ENCODE results near the gene NSMCE1.
A peak's percentile ranks its signal among the peaks of the same experiment; 100 is the strongest.
"Not testable (repeated sequence)": the region's sequence is repeated elsewhere in the genome, so short reads cannot be mapped to it uniquely, and the experiment has no call there.

Gene NSMCE1

DNA sequence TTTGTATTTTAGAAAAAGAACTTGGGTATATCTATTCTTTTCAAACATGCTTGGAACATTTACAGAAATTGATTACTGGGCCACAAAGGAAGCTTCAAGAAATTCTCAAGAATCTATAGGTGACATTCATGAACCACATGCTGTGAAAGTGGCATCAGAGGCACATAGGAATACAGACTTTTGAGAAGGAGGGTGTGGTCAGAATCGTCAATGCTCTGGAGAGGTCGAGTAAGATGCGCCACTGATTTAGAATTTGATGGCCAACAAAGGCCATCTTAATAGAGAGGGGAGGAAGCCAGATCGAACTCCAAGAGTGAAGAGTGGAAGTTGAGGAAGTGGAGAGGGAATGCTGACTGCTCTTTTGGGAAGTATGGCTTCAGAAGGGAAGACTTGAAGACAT is 3.5 kb upstream of the NSMCE1 start:
- no peak for DNase-seq

DNA sequence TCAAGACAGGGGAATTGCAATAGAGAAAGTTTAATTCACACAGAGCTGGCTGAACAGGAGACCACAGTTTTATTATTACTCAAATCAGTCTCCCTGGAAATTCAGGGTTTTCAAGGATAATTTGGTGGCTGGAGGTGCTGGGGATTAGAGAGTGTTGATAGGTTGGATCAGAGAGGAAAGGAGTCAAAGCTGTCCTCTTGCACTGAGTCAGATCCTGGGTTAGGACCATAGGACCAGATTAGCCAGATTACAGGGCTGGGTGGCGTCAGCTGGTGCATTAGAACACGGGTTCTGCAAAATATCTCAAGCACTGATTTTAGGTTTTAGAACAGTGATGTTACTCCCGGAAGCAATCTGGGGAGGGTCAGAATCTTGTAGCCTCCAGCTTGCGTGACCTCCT is 1.8 kb upstream of the NSMCE1 start:
- no peak for DNase-seq

DNA sequence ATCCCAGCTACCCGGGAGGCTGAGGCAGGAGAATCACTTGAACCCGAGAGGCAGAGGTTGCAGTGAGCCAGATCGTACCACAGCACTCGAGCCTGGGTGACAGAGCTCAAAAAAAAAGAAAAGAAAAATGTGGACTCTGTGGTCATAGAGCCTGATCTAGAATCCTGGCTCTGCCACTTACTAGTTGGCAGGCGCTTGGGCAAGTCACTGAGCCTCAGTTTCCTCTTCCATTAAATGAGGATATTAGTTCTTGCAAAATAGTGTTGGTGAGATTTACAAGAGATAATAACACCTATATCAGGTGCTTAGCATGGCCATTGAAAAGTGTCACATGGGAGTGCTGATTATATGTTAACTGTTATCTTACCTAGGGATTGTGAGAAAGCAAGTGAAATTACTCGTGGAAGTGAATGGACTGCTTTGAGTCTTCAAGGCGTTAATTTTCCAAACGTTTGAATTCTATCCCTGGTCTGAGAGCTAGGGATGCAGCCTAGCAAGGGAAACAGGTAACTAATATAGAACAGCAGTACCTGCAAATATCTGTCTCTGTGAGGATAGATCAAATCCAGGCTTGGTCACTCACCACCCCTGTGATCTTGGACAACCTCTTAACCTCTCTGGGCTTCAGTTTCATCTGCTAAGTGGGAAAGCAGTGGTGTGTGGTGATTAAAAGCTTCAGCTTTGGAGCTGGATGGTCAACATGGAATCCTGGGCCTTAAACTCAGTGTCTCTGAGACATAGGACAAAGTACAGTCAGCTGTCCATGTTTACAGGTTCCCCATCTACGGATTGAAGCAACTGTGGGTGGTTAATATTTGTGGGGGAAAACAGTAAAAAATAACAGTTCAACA is 953 bp upstream of the NSMCE1 start:
- DNase-seq = no peak

DNA sequence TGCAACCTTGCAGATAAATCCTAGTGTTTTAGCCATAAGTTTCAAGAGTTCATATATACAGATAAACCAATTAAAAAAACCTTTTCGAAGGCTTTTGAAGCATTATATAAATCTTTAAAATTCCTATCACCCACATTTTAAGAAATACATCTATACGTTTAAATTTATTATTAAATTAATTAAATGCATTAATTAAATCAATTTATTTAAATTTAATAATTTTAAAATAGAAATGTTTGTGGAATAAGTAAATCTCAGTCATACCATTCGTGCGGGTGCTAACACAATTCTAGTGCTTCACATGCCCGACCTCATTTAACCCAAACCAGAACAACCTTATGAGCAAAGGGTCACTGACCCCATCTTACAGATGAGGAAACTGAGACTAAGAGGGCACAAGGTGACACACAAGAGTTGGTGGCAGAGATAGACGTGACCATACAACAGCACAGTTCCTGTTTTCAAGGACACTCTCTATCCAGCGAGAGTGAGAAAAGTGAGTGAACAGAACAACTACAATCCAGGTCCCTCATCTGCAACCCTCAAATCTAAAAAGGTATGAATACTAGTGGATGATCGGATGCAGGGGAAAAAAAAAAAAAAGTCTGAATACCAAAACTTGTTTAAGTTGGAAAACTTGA is 1.4 kb downstream of the NSMCE1 start:
- DNase-seq = peak; percentile 42 to 43

DNA sequence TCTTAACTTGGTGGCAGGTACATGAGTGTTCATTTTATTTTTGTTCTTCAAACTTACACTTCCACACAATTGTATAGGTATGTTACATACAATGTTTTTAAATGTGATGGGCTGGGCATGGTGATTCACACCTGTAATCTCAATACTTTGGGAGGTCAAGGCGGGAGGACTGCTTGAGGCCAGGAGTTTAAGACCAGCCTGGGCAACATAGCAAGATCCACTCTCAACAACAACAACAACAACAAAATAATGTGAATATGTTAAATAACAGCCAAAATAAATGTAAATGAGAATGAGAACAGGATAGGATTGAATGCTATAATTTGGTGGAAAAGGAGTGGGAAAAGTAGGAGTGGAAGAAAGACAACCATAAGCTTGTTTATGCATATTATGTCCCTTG is 2.6 kb downstream of the NSMCE1 start:
- no peak for DNase-seq

DNA sequence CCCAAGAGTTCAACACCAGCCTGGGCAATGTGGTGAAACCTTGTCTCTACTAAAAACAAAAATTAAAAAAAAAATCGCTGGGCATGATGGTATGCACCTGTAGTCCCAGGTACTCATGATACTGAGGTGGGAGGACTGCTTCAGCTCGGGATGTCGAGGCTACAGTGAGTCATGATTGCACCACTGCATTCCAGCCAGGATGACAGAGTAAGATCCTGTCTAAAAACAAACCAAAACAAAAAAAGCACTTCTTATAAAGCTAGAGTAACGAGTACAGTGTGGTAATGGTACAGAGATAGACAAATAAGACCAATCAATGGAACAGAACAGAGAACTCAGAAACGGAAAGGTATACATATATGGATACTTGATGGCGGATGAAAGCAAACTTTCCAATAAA is 4.4 kb downstream of the NSMCE1 start:
- DNase-seq = peak in 1 of 2 donors; percentile 57

DNA sequence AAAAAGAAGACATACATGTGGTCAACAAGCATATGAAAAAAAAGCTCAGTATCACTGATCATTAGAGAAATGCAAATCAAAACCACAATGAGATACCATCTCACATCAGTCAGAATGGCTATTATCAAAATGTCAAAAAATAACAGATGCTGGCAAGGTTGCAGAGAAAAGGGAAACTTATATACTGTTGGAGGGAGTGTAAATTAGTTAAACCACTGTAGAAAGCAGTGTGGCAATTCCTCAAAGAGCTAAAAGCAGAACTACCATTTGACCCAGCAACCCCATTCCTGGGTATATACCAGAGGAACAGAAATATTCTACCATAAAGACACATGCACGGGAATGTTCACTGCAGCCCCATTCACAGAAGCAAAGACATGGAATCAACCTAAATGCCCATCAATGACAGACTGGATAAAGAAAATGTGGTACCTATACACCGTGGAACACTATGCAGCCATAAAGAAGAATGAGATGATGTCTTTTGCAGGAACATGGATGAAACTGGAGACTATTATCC is 5.6 kb downstream of the NSMCE1 start:
- DNase-seq = peak; percentile 62 to 77

DNA sequence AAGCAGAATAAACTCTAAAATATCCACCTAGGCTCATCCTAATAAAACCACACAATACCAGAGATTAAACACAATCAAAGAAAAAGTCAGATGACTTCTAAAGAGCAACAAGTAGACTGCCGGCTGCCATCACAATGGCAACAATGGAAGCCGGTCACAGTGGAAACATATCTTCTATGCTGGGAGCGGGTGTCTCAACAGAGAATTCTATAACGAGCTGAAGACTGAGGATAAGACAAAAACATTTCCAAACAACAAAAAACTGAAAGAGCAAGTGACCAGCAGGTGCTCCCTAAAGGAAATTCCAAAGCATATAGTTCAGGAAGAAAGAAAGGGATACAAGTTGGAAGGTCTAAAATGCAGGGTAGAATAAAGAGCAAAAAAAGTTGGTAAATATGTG is 8.9 kb downstream of the NSMCE1 start:
- DNase-seq = no peak

DNA sequence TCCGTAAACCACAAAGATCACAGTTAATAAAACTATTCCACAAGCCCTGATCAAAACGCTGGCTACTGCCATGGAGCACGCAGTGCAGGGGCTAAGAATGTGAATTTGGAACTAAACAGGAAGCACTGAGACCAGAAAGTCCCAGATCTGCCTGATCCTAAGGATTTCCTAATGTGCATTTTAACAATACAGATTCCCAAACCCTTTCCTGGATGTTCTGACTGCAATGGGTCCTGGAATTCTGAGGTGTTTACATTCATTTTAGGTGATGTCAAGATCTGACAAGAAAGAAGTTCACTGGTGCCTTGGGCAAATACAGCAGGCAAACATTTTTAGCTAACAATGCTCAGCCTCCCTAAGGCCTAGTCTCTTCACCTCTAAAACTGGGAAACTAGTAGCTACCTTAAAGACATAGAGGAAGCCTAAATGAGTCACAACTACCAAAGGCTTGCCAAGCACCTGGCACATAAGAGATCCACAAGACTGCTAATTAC is 10.3 kb downstream of the NSMCE1 start:
- no peak for DNase-seq

DNA sequence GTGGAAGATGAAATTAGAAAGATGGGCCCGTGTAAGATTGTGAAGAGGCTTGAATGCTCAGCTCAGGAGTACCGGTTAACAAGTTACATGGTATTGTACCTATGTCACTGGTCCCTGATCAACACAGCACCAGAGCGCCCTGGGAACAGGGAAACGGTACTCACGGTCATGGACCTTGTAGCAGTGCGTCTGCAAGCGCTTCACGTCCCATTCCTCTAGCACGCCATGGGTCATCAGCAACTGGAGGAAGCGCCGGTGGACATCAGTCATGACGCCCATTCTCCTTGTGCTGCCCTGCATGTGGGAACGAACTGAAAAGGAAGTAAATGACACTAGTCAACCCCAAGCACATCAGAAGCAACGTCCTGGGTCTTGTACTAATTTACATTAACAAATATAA is 11.3 kb downstream of the NSMCE1 start:
- DNase-seq = no peak

DNA sequence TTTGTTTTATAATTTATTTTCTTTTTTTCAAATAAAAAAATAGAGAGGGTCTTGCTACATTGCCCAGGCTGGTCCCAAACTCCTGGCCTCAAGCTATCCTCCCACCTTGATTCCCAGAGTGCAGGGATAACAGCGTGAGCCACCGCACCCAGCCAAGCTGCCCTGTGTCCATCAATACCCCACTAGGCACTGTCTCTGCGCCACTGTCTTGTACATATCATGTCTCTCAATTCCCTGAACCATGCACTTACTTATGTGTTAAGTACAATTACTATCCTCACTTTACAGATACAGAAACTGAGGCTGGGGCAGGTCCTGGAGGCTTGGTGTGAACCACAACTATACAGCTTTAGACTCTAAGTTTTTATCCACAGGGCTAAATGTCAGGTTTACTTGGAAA is 11.7 kb downstream of the NSMCE1 start:
- no peak for DNase-seq

DNA sequence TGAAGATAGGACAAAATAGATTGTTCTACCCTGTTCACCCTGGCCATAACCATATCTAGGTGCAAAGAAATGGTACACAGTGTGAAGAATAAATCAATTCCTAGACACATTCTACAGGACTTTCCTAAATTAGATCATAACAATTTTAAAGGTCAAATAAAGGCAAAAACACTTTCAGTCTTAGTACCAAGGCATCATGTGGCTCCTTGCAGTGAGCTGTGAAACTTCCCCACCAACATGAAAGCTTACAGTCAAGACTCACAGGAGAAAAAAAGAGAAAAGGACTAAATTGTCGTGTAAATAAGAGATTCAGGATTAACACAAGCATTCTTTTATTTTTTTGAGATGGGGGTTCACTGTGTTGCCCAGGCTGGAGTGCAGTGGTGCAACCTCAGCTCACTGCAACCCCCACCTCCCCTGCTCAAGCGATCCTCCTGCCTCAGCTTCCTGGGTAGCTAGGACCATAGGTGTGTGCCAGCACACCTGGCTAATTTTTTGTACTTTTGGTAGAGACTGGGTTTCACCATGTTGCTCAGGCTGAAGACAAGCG is 14.2 kb downstream of the NSMCE1 start:
- DNase-seq = peak; percentile 68 to 79

DNA sequence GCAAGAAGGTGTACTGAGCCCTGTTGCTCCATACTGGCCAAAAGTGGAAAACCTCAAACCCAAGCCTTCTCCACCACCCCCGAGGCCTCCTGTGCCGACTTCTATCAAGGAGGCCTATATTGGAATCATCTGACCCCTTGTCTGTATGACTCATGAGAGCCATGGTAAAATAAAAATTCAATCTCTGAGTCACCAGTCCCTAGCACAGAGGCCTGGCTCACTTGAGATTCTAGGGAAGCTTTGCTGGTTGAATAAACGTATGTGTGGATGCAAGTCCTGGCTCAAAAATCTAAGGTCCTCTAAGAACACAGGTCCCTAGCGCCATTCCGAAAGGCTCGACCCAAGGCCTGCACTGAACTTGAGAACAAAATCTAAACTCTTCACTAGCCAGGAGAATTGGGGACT is 15.0 kb downstream of the NSMCE1 start:
- peak; percentile 73 to 88 for DNase-seq

DNA sequence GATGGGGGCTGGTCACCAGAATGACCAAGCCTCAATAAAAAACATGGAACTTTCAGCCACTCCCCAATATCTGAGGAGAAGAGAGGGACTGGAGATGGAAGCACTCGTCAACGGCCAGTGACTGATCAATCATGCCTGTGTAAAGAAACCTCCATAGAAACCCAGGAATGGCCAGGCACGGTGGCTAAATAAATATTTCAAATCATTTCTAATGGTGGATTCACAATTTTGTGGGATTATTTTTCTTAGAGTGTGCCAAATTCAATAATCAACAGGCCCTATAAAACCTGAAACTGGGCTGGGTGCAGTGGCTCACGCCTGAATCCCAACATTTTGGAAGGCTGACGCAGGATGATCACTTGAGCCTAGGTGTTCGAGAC is 16.4 kb downstream of the NSMCE1 start:
- DNase-seq = no peak

DNA sequence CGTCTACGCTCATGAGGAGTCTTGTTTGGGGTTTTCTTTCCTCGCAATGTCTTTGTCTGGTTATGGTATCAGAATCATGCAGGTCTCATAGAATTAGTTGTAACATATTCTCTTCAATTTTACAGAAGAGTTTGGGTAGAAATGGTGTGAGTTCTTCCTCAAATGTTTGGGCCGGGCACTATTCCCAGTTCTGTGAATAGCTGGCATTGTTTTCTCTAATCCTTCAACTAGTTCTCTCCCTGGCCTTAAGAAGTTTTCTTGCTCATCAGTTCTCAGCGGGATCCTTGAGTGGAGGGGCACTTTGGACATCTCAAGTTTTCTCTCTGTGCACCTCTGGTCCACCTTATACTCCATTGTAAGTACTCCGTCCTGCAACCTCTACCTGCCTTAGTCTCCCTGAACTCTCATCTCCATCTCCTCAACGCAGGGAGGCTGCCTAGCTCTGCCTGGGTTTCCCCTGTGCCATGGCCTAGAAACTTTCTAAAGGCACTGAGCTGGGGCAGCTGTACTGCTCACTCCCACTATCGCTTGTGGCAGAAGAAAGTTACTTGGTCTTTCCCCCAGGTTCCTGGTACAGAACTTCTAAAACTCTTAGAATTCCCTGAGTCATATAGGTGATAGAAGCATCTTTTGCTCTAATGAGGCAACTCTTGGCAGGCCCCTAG is 16.9 kb downstream of the NSMCE1 start:
- no peak for DNase-seq

DNA sequence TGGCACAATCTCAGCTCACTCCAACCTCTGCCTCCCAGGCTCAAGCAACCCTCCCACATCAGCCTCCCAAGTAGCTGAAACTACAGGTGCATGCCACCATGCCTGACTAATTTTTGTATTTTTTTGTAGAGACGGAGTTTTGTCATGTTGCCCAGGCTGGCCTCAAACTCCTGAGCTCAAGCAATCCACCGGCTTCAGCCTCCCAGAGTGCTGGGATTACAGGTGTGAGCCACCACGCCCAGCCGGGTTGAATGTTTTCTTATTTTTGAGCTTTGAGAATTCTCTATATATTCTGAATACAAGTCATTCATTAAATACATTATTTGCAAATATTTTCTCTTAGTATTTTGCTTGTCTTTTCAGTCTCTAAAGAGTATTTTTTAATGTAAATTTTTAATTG is 19.7 kb downstream of the NSMCE1 start:
- DNase-seq = not testable (repeated sequence)

DNA sequence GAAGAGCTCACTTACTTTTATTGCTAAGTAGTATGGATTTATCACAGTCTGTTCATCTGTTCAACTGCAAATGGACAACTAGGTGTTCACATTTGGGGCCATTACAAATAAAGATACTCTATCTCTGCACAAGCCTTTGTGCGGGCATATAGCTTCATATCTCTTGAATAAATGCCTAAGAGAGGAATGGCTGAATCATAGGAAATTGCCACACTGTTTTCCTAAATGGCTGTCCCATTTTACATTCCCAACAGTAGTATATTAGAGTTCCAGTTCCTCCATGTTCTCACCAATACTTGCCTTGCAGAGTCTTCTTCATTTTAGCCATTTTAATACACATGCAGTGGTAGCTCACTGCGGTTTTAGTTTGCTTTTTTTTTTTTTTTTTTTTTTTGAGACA is 20.5 kb downstream of the NSMCE1 start:
- no peak for DNase-seq

DNA sequence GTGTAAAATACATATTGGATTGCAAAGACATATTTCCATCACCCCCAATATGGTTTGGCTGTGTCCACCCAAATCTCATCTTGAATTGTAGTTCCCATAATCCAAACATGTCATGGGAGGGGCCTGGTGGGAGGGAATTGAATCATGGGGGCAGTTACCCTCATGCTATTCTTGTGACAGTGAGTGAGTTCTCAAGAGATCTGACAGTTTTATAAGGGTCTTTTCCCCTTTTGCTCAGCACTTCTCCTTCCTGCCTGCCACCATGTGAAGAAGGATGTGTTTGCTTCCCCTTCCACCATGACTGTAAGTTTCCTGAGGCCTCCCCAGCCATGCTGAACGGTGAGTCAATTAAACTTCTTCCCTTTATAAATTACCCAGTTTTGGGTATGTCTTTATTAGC is 21.5 kb downstream of the NSMCE1 start:
- DNase-seq = peak; percentile 76 to 88

DNA sequence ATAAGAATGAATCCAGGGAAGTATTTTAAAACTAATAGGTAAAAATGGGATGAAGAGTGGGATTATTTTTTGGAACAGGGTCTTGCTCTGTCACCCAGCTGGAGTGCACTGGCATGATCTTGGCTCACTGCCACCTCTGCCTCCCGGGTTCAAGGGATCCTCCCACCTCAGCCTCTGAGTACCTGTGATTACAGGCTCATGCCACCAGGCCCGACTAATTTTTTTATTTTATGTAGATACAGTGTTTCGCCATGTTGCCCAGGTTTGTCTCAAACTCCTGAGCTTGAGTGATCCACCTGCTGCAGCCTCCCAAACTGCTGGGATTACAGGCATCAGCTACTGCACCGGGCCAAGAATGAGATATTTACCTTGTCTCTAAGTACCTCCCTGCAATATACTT is 22.1 kb downstream of the NSMCE1 start:
- DNase-seq = no peak

DNA sequence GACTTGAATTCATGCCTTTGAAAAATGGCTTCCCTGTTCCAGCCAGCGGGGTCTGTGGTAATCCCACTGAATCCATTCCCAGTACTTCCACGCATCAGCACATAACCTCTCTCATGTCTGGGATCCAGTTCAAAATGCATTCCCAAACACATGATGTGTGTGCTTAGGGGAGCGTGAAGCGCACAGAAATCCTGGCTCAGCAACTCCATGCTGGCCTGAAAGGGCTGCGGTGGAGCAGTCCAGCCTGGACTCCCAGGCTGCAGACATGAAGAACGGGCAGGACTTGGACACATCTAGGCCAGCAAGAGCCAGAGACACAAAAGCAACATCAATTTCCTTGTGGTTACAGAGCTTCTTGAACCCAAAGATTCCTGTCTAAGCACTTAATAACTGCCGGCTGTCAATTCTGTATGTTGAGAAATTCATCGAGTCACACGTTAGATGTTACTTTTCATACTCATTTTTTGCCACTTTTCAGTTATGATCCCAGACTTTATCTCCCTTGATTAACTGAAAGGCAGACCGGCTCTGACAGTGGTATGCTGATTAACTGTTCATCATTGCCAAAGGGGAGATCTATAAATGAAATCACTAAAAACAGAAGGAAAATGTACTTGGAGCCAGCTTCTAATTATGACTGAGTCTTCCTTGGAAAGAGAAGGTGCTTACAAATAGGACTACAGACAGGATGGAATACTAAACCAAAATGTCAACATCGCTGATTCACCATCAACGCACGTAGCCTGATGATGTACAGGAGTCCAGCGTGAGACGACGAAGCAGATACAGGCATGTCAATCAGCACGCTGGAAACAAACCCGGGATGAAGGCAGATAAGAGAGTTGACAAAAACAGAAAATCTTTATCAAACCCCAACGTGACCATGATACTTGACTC is 23.0 kb downstream of the NSMCE1 start:
- no peak for DNase-seq

DNA sequence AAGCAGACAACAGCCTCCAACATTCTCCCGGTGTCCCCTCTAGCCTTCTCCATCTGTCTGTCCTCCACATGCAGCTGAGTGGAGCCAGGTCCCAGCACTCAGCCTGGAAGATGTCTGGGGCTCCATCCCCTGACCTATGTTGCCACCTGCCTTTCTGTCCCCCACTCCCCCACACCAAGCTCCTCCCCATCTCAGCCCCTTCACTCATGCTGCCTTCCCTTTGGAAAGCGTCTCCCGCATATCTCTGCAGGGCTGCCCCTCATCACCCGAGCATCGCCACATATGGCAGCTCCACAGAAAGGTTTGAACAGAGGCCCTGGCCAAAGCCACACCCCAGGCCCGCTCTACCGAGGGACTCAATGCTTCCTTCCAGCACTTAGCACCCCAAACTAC is 24.2 kb downstream of the NSMCE1 start:
- DNase-seq = no peak

DNA sequence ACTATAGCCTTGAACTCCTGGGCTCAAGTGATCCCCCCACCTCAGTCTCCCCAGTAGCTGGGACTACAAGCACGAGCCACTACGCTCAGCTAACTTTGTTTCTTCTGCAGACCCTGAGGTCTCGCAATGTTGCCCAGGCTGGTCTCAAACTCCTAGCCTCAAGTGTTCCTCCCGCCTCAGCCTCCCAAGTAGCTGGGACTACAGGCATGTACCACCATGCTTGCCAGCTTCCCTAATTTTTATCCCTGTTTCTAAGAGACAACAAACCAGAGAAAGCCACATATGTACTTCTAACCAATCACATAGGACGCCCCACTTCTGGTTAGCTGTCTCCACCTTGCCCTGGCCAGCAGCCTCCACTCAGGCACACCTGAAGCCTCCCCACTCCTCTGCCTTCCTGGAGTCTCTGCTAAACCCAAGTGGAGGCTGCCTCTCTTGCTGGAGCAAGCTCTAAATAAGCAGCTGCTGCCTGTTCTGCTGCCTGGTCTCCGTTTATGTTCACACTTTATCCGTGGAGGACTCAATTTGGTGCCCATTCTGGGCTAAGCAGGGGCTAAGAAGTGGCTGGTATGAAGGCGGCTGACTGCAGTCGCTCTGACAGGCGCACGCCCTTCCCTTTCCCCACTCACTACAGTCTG is 24.7 kb downstream of the NSMCE1 start:
- DNase-seq = no peak
